CD4-positive, alpha-beta T cell treated with Interleukin-15 for 4 hours (primary cell): Measurements from ENCODE around the gene C13orf42.

Source experiments
- DNase-seq: peaks from one replicate; pipeline ENCODE4 v3.0.0-alpha.2; 2020; ENCODE audit warnings: low spot score

The C13orf42 gene

GRCh38 chr13:51065372-51066090 lies 45.5 kb downstream of the C13orf42 start:
- no peak for DNase-seq

- no peak for DNase-seq
These were observed 46.3 kb downstream of the C13orf42 start for GRCh38 chr13:51064753-51065152.

- DNase-seq = no peak
These were observed 47.2 kb downstream of the C13orf42 start for GRCh38 chr13:51063909-51064308.

GRCh38 chr13:51058461-51059167 lies 52.5 kb downstream of the C13orf42 start:
- no peak for DNase-seq

- DNase-seq = no peak
These were observed 53.2 kb downstream of the C13orf42 start for GRCh38 chr13:51057906-51058305.

GRCh38 chr13:51057001-51057400 lies 54.1 kb downstream of the C13orf42 start:
- no peak for DNase-seq

- DNase-seq = no peak
These were observed 58.5 kb downstream of the C13orf42 start for GRCh38 chr13:51052581-51052980.

- DNase-seq = no peak
These were observed 60.8 kb downstream of the C13orf42 start for GRCh38 chr13:51050021-51050830.

GRCh38 chr13:51048616-51049015 lies 62.5 kb downstream of the C13orf42 start:
- DNase-seq = no peak

- DNase-seq = no peak
These were observed 63.0 kb downstream of the C13orf42 start for GRCh38 chr13:51048166-51048461.

GRCh38 chr13:51047434-51048165 lies 63.5 kb downstream of the C13orf42 start:
- no peak for DNase-seq

- no peak for DNase-seq
These were observed 65.6 kb downstream of the C13orf42 start for GRCh38 chr13:51045451-51045850.

- DNase-seq = no peak
These were observed 66.9 kb downstream of the C13orf42 start for GRCh38 chr13:51044023-51044665.

GRCh38 chr13:51043310-51043709 lies 67.8 kb downstream of the C13orf42 start:
- DNase-seq = no peak

- DNase-seq = no peak
These were observed 69.4 kb downstream of the C13orf42 start for GRCh38 chr13:51041710-51042109.

GRCh38 chr13:51041126-51041525 lies 69.9 kb downstream of the C13orf42 start:
- no peak for DNase-seq

- no peak for DNase-seq
These were observed 70.6 kb downstream of the C13orf42 start for GRCh38 chr13:51040431-51040830.

- no peak for DNase-seq
These were observed 74.7 kb downstream of the C13orf42 start for GRCh38 chr13:51036418-51036817.

- DNase-seq = no peak
These were observed 75.1 kb downstream of the C13orf42 start for GRCh38 chr13:51035978-51036377.

GRCh38 chr13:51035469-51035868 lies 75.6 kb downstream of the C13orf42 start:
- DNase-seq = no peak

GRCh38 chr13:51034906-51035305 lies 76.2 kb downstream of the C13orf42 start:
- DNase-seq = no peak
